ENCODE data around the gene PEAR1. TPM values are rescaled to one million over a fixed set of nuclear protein-coding genes. Genes with fewer than 3 reads are reported as not detected.

The PEAR1 gene
- total RNA-seq, 1 experiment from 2014 or later, result 9.8 TPM

GRCh38 chr1:156906206-156906906 is 12.8 kb downstream of the PEAR1 start:
- intact Hi-C loops (cut with micrococcal nuclease; ENCODE audit: unreplicated experiment), result no loop called here

GRCh38 chr1:156908541-156908940 is 15.0 kb downstream of the PEAR1 start:
- POLR2A ChIA-PET (ENCODE audit: unreplicated experiment), result interaction anchor here (0.5 to 0.6 kb wide), 2 partner anchors 12 to 94 kb away, joined by 4 to 10 read pairs; no protein-coding TSS in a partner anchor
- Histone ChIP-seq H3K36me3 (ENCODE audit: low read depth) (no peaks in the 10 kb centered on the region), H3K4me1 (replicated peaks; ENCODE audit: insufficient read depth) (0 out of 2 replicates have a peak, but pooled peaks cover 10% of the 10 kb centered on the region), H3K4me3 (peak overlapping the region; percentile 70), H3K27ac (no peak overlapping the region), H3K9me3 (ENCODE audit: insufficient read depth, low read depth) (no peaks in the 10 kb centered on the region), H3K4me2 (peak overlapping the region; percentile 79), H3K27me3 (ENCODE audit: insufficient read depth, low read depth) (no peaks in the 10 kb centered on the region), H3K79me2 (ENCODE audit: low read depth) (no peaks in the 10 kb centered on the region), H2AFZ (no peak overlapping the region), H3K9me2 (ENCODE audit: insufficient read depth) (no peaks in the 10 kb centered on the region), H4K20me1 (ENCODE audit: insufficient read depth) (no peaks in the 10 kb centered on the region), H3F3A (ENCODE audit: insufficient read depth, low read depth) (no peaks in the 10 kb centered on the region)
- intact Hi-C loops (cut with micrococcal nuclease; ENCODE audit: unreplicated experiment), result no loop called here
- DNase-seq, result no peak
- TF ChIP-seq CTCF (conservative IDR thresholded peaks at IDR 0.05) (no peak), EZH2 (IDR thresholded peaks at IDR 0.05; ENCODE audit: low read depth) (no peak)
- BruUV-seq (replicated peaks), result TSS peak; percentile 13
- CTCF ChIA-PET, result interaction anchor here (0.6 kb wide), 1 partner anchor 281 kb away, joined by 3 read pairs; no protein-coding TSS in a partner anchor

More at GRCh38 chr1:156906206-156906906, 12.8 kb downstream of the PEAR1 start:
- Histone ChIP-seq H3K36me3 (ENCODE audit: low read depth) (no peaks in the 10 kb centered on the region), H3K9me2 (ENCODE audit: insufficient read depth) (no peaks in the 10 kb centered on the region), H3K27me3 (ENCODE audit: insufficient read depth, low read depth) (no peaks in the 10 kb centered on the region), H3K27ac (no peak overlapping the region), H3K4me1 (replicated peaks; ENCODE audit: insufficient read depth) (0 out of 2 replicates have a peak, but pooled peaks cover 10% of the 10 kb centered on the region), H3K4me3 (no peak overlapping the region), H3F3A (ENCODE audit: insufficient read depth, low read depth) (no peaks in the 10 kb centered on the region), H3K9me3 (ENCODE audit: insufficient read depth, low read depth) (no peaks in the 10 kb centered on the region), H4K20me1 (ENCODE audit: insufficient read depth) (no peaks in the 10 kb centered on the region), H2AFZ (no peak overlapping the region), H3K79me2 (ENCODE audit: low read depth) (no peaks in the 10 kb centered on the region), H3K4me2 (no peak overlapping the region)
- TF ChIP-seq CTCF (conservative IDR thresholded peaks at IDR 0.05) (no peak), EZH2 (IDR thresholded peaks at IDR 0.05; ENCODE audit: low read depth) (no peak)
- POLR2A ChIA-PET (ENCODE audit: unreplicated experiment), result no interaction called here
- DNase-seq, result no peak
- no TSS peak for BruUV-seq (replicated peaks)
- CTCF ChIA-PET, result interaction anchor here (0.5 to 0.6 kb wide), 2 partner anchors 11 to 14 kb away, joined by 7 to 22 read pairs; no protein-coding TSS in a partner anchor

- intact Hi-C loops (cut with micrococcal nuclease; ENCODE audit: unreplicated experiment), result no loop called here
- CTCF ChIA-PET, result interaction anchor here (0.6 kb wide), 1 partner anchor 281 kb away, joined by 3 read pairs; no protein-coding TSS in a partner anchor
Measured at GRCh38 chr1:156908955-156909354, 15.4 kb downstream of the PEAR1 start.

More at GRCh38 chr1:156908955-156909354, 15.4 kb downstream of the PEAR1 start:
- POLR2A ChIA-PET (ENCODE audit: unreplicated experiment), result interaction anchor here (0.6 kb wide), 1 partner anchor 12 kb away, joined by 4 read pairs; no protein-coding TSS in a partner anchor
- Histone ChIP-seq H3F3A (ENCODE audit: insufficient read depth, low read depth) (no peaks in the 10 kb centered on the region), H3K9me2 (ENCODE audit: insufficient read depth) (no peaks in the 10 kb centered on the region), H3K4me1 (replicated peaks; ENCODE audit: insufficient read depth) (0 out of 2 replicates have a peak, but pooled peaks cover 10% of the 10 kb centered on the region), H3K36me3 (ENCODE audit: low read depth) (no peaks in the 10 kb centered on the region), H3K79me2 (ENCODE audit: low read depth) (no peaks in the 10 kb centered on the region), H3K27me3 (ENCODE audit: insufficient read depth, low read depth) (no peaks in the 10 kb centered on the region), H2AFZ (no peak overlapping the region), H3K4me3 (no peak overlapping the region), H3K9me3 (ENCODE audit: insufficient read depth, low read depth) (no peaks in the 10 kb centered on the region), H3K27ac (no peak overlapping the region), H4K20me1 (ENCODE audit: insufficient read depth) (no peaks in the 10 kb centered on the region), H3K4me2 (no peak overlapping the region)
- no TSS peak for BruUV-seq (replicated peaks)
- no peak for DNase-seq
- TF ChIP-seq CTCF (conservative IDR thresholded peaks at IDR 0.05) (no peak), EZH2 (IDR thresholded peaks at IDR 0.05; ENCODE audit: low read depth) (no peak)
